Measurements from ENCODE around the gene THTPA. TPM values are rescaled to one million over a fixed set of nuclear protein-coding genes. Genes with fewer than 3 reads are reported as not detected.

THTPA gene
- total RNA-seq, 1 experiment from 2014 or later: 12.3 TPM

GRCh38 chr14:23539248-23540140 is 16.6 kb upstream of the THTPA start:
- POLR2A ChIA-PET (ENCODE audit: low non-redundant PET): no interaction called here
- TF ChIP-seq EZH2 (IDR thresholded peaks at IDR 0.05; ENCODE audit: borderline replicate concordance, low read depth, low read length, poor library complexity, severe bottlenecking) (no peak), CTCF (conservative IDR thresholded peaks at IDR 0.05; ENCODE audit: low read depth, low read length) (peak; percentile 81)
- intact Hi-C loops (cut with micrococcal nuclease; ENCODE audit: unreplicated experiment): loop anchor here (5.0 kb wide), 1 partner anchor 52 kb away; no protein-coding TSS in a partner anchor
- H3K27me3 ChIP-seq (replicated peaks; ENCODE audit: insufficient read depth, low read depth, low read length, poor library complexity): no peaks in the 10 kb centered on the region
- peak; percentile 59 for DNase-seq (ENCODE audit: low spot score)
- no TSS peak for BruUV-seq (replicated peaks)
- peaks cover 26% of the 10 kb centered on the region for H3K4me1 ChIP-seq (ENCODE audit: insufficient read depth, low read length, poor library complexity, severe bottlenecking)
- H3K36me3 ChIP-seq (ENCODE audit: insufficient read depth, low read length, poor library complexity, severe bottlenecking): no peaks in the 10 kb centered on the region
- no peak overlapping the region for H3K4me3 ChIP-seq (ENCODE audit: low read depth, low read length, poor library complexity, severe bottlenecking)
- no peaks in the 10 kb centered on the region for H3K9me3 ChIP-seq (ENCODE audit: low read depth, low read length, poor library complexity, severe bottlenecking)
- no peak overlapping the region for H3K27ac ChIP-seq (ENCODE audit: low read depth, low read length, poor library complexity, severe bottlenecking)
- CTCF ChIA-PET: interaction anchor here (0.5 to 1.6 kb wide), 2 partner anchors 42 to 61 kb away, joined by 3 read pairs; no protein-coding TSS in a partner anchor

DNA sequence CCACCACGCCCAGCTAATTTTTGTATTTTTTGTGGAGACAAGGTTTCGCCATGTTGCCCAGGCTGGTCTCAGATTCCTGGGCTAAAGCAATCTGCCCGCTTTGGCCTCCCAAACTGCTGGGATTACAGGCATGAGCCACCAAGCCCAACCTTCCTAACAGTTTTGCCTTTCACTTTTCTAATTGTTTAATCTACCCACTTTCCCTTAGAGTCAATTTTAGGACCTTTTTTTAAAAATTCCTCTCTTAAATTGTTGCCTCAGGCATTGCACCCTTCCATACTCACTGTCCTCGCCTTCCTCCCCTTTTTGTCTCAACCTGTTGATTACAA is 16.0 kb upstream of the THTPA start:
- TF ChIP-seq EZH2 (IDR thresholded peaks at IDR 0.05; ENCODE audit: borderline replicate concordance, low read depth, low read length, poor library complexity, severe bottlenecking): no peak
- H3K27me3 ChIP-seq (replicated peaks; ENCODE audit: insufficient read depth, low read depth, low read length, poor library complexity): no peaks in the 10 kb centered on the region
- H3K4me3 ChIP-seq (ENCODE audit: low read depth, low read length, poor library complexity, severe bottlenecking): no peak overlapping the region
- CTCF ChIA-PET: no interaction called here
- H3K36me3 ChIP-seq (ENCODE audit: insufficient read depth, low read length, poor library complexity, severe bottlenecking): no peaks in the 10 kb centered on the region
- POLR2A ChIA-PET (ENCODE audit: low non-redundant PET): no interaction called here
- peaks cover 26% of the 10 kb centered on the region for H3K4me1 ChIP-seq (ENCODE audit: insufficient read depth, low read length, poor library complexity, severe bottlenecking)
- no peaks in the 10 kb centered on the region for H3K9me3 ChIP-seq (ENCODE audit: low read depth, low read length, poor library complexity, severe bottlenecking)
- intact Hi-C loops (cut with micrococcal nuclease; ENCODE audit: unreplicated experiment): no loop called here
- BruUV-seq (replicated peaks): no TSS peak
- H3K27ac ChIP-seq (ENCODE audit: low read depth, low read length, poor library complexity, severe bottlenecking): no peak overlapping the region
- no peak for DNase-seq (ENCODE audit: low spot score)

DNA sequence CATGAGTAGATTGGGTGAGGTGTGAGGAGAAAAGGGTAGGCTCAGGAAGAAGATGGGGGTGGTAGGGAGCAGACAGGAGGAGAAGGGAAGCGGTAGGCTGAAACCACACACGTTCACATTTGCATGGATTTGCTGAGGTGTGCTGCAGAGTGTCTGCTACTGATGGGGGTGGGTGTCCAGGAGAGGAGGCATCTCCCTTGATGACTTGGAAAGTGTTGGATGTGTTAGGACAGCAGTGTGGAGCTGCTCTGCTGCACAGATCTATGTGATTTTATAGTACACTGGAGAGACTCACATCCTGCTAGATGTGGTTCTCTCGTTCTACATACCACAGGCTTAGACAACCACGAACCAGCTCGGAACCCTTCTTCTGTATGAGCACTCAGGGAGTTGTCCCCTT is 13.8 kb upstream of the THTPA start:
- intact Hi-C loops (cut with micrococcal nuclease; ENCODE audit: unreplicated experiment): no loop called here
- Histone ChIP-seq H3K4me3 (ENCODE audit: low read depth, low read length, poor library complexity, severe bottlenecking) (no peak overlapping the region), H3K9me3 (ENCODE audit: low read depth, low read length, poor library complexity, severe bottlenecking) (no peaks in the 10 kb centered on the region), H3K4me1 (ENCODE audit: insufficient read depth, low read length, poor library complexity, severe bottlenecking) (peaks cover 25% of the 10 kb centered on the region), H3K27ac (ENCODE audit: low read depth, low read length, poor library complexity, severe bottlenecking) (no peak overlapping the region), H3K27me3 (replicated peaks; ENCODE audit: insufficient read depth, low read depth, low read length, poor library complexity) (no peaks in the 10 kb centered on the region), H3K36me3 (ENCODE audit: insufficient read depth, low read length, poor library complexity, severe bottlenecking) (no peaks in the 10 kb centered on the region)
- DNase-seq (ENCODE audit: low spot score): no peak
- ChIA-PET POLR2A (ENCODE audit: low non-redundant PET) (no interaction called here), CTCF (interaction anchor here (0.7 to 1.1 kb wide), 2 partner anchors 64 to 162 kb away, joined by 3 to 4 read pairs; no protein-coding TSS in a partner anchor)
- no peak for TF ChIP-seq EZH2 (IDR thresholded peaks at IDR 0.05; ENCODE audit: borderline replicate concordance, low read depth, low read length, poor library complexity, severe bottlenecking)
- no peak for TF ChIP-seq CTCF (conservative IDR thresholded peaks at IDR 0.05; ENCODE audit: low read depth, low read length)
- no TSS peak for BruUV-seq (replicated peaks)
